Inflammatory macrophage (primary cell): ENCODE data around the gene VPS35L.
"Not testable (repeated sequence)": the region's sequence is repeated elsewhere in the genome, so short reads cannot be mapped to it uniquely, and the experiment has no call there.

Source experiments
- DNase-seq, 2 donors: peaks; one replicate each; pipeline ENCODE4 v3.0.0-alpha.2; 2020 to 2022

VPS35L gene

GRCh38 chr16:19657831-19658230, 102.3 kb downstream of the VPS35L start:
- no peak for DNase-seq

- DNase-seq: no peak
Measured at GRCh38 chr16:19659554-19659953, 104.1 kb downstream of the VPS35L start.

GRCh38 chr16:19660432-19660831, 104.9 kb downstream of the VPS35L start:
- DNase-seq: no peak

GRCh38 chr16:19662351-19662750, 106.8 kb downstream of the VPS35L start:
- no peak for DNase-seq

- no peak for DNase-seq
Measured at GRCh38 chr16:19664166-19664565, 108.7 kb downstream of the VPS35L start.

GRCh38 chr16:19665313-19665712, 109.8 kb downstream of the VPS35L start:
- DNase-seq: not testable (repeated sequence)

- no peak for DNase-seq
Measured at GRCh38 chr16:19666477-19666876, 111.0 kb downstream of the VPS35L start.

- DNase-seq: no peak
Measured at GRCh38 chr16:19672378-19672777, 116.9 kb downstream of the VPS35L start.

GRCh38 chr16:19674485-19674884, 119.0 kb downstream of the VPS35L start:
- DNase-seq: no peak

GRCh38 chr16:19677402-19677801, 121.9 kb downstream of the VPS35L start:
- no peak for DNase-seq

- no peak for DNase-seq
Measured at GRCh38 chr16:19678804-19679203, 123.3 kb downstream of the VPS35L start.

GRCh38 chr16:19679281-19679680, 123.8 kb downstream of the VPS35L start:
- DNase-seq: not testable (repeated sequence)

- DNase-seq: no peak
Measured at GRCh38 chr16:19680881-19681340, 125.4 kb downstream of the VPS35L start.

- DNase-seq: no peak
Measured at GRCh38 chr16:19681637-19682036, 126.1 kb downstream of the VPS35L start.

GRCh38 chr16:19683453-19684236, 128.1 kb downstream of the VPS35L start:
- no peak for DNase-seq

GRCh38 chr16:19685176-19685575, 129.7 kb downstream of the VPS35L start:
- DNase-seq: no peak

GRCh38 chr16:19687279-19687678, 131.8 kb downstream of the VPS35L start:
- DNase-seq: no peak

- no peak for DNase-seq
Measured at GRCh38 chr16:19688396-19689024, 133.0 kb downstream of the VPS35L start.

GRCh38 chr16:19689342-19689741, 133.8 kb downstream of the VPS35L start:
- DNase-seq: no peak

GRCh38 chr16:19690196-19690595, 134.7 kb downstream of the VPS35L start:
- peak; percentile 26 to 32 for DNase-seq

GRCh38 chr16:19691161-19691711, 135.7 kb downstream of the VPS35L start:
- DNase-seq: peak; percentile 33 to 46

GRCh38 chr16:19694989-19695388, 139.5 kb downstream of the VPS35L start:
- DNase-seq: no peak

GRCh38 chr16:19696328-19696727, 140.8 kb downstream of the VPS35L start:
- peak; percentile 42 to 66 for DNase-seq

- no peak for DNase-seq
Measured at GRCh38 chr16:19696961-19697360, 141.5 kb downstream of the VPS35L start.
